Calu3 (cell line): ENCODE measurements around the gene SPRYD7. TPM values are rescaled to one million over a fixed set of nuclear protein-coding genes. Genes with fewer than 3 reads are reported as not detected.

Experiments used
- BruUV-seq: library from RNA; stranded (reverse); fragments of 400-500 nt; replicated peaks from 2 replicates; lab custom pipeline; 2021; lab: Mats Ljungman, UMichigan
- CTCF ChIA-PET: fragments of 300-600 bp; sonication (Branson Sonifier 250); formaldehyde crosslinking; loops from one replicate; lab custom pipeline; 2022; ENCODE audit warnings: antibody characterized with exemption; lab: Charles Lee
- DNase-seq: peaks from one replicate; pipeline ENCODE4 v3.0.0; 2022
- H3K27ac Mint-ChIP-seq: one replicate; pipeline ENCODE4 v1.8.0; 2022; ENCODE audit warnings: mixed read lengths; ENCODE audit not compliant: unreplicated experiment
- H3K27me3 Mint-ChIP-seq: one replicate; pipeline ENCODE4 v1.8.0; 2022; ENCODE audit warnings: mixed read lengths; ENCODE audit not compliant: unreplicated experiment
- H3K36me3 Mint-ChIP-seq: one replicate; pipeline ENCODE4 v1.8.0; 2022; ENCODE audit warnings: mild to moderate bottlenecking, moderate library complexity, mixed read lengths; ENCODE audit not compliant: insufficient read depth, unreplicated experiment
- H3K4me1 Mint-ChIP-seq: one replicate; pipeline ENCODE4 v1.8.0; 2022; ENCODE audit warnings: mild to moderate bottlenecking, low read depth, mixed read lengths; ENCODE audit not compliant: unreplicated experiment
- H3K4me3 Mint-ChIP-seq: one replicate; pipeline ENCODE4 v1.8.0; 2022; ENCODE audit warnings: mild to moderate bottlenecking, low read depth, moderate library complexity, mixed read lengths; ENCODE audit not compliant: unreplicated experiment
- H3K9me3 Mint-ChIP-seq: one replicate; pipeline ENCODE4 v1.8.0; 2022; ENCODE audit warnings: low read depth, mixed read lengths; ENCODE audit not compliant: unreplicated experiment
- CTCF ChIP-seq: fragments of 200-600 bp; IDR thresholded peaks from one replicate; pipeline ENCODE4 v1.8.0; 2022; ENCODE audit warnings: antibody characterized with exemption; ENCODE audit not compliant: unreplicated experiment
- intact Hi-C: fragments of 100-400 bp; cut with micrococcal nuclease; formaldehyde crosslinking; loops from one replicate; pipeline ENCODE4 v1.10.0; 2022; ENCODE audit not compliant: unreplicated experiment
- total RNA-seq: library from RNA; stranded (reverse); gene quantifications from 2 replicates; pipeline ENCODE4 v1.2.3, GENCODE V29; 2022

The SPRYD7 gene
- total RNA-seq, 1 experiment from 2014 or later: 5.6 TPM

- H3K4me3 Mint-ChIP-seq: no peak overlapping the region
- H3K27ac Mint-ChIP-seq: peak overlapping the region; percentile 61
- CTCF ChIA-PET: interaction anchor here (0.5 to 1.3 kb wide), 11 partner anchors 12 to 935 kb away, joined by 3 to 12 read pairs (median 3); partner anchors contain the start of gene SPRYD7
- peaks cover 7% of the 10 kb centered on the region for H3K4me1 Mint-ChIP-seq
- no peaks in the 10 kb centered on the region for H3K36me3 Mint-ChIP-seq
- intact Hi-C loops: loop anchor here (5.0 to 10.0 kb wide), 4 partner anchors 556 to 1096 kb away; no protein-coding TSS in a partner anchor
- TF ChIP-seq CTCF: peak; percentile 59
- peak; percentile 58 for DNase-seq
- no TSS peak for BruUV-seq
- H3K27me3 Mint-ChIP-seq: no peaks in the 10 kb centered on the region
- H3K9me3 Mint-ChIP-seq: no peaks in the 10 kb centered on the region
Observed at GRCh38 chr13:49976314-49977258, 40.4 kb upstream of the SPRYD7 start.

GRCh38 chr13:49975826-49976225 is 39.7 kb upstream of the SPRYD7 start:
- peak overlapping the region; percentile 61 for H3K27ac Mint-ChIP-seq
- no peak for TF ChIP-seq CTCF
- BruUV-seq: no TSS peak
- no peaks in the 10 kb centered on the region for H3K36me3 Mint-ChIP-seq
- peaks cover 7% of the 10 kb centered on the region for H3K4me1 Mint-ChIP-seq
- H3K9me3 Mint-ChIP-seq: no peaks in the 10 kb centered on the region
- CTCF ChIA-PET: interaction anchor here (0.6 to 1.3 kb wide), 5 partner anchors 11 to 936 kb away, joined by 3 to 12 read pairs (median 7); partner anchors contain the start of gene SPRYD7
- no peak for DNase-seq
- no peak overlapping the region for H3K4me3 Mint-ChIP-seq
- intact Hi-C loops: loop anchor here (5.0 to 10.0 kb wide), 4 partner anchors 556 to 1096 kb away; no protein-coding TSS in a partner anchor
- H3K27me3 Mint-ChIP-seq: no peaks in the 10 kb centered on the region

- Mint-ChIP-seq H3K27ac (no peak overlapping the region), H3K36me3 (no peaks in the 10 kb centered on the region), H3K4me1 (peaks cover 7% of the 10 kb centered on the region), H3K9me3 (no peaks in the 10 kb centered on the region), H3K4me3 (no peak overlapping the region), H3K27me3 (no peaks in the 10 kb centered on the region)
- BruUV-seq: no TSS peak
- no peak for TF ChIP-seq CTCF
- DNase-seq: no peak
- CTCF ChIA-PET: no interaction called here
- intact Hi-C loops: loop anchor here (10.0 kb wide), 2 partner anchors 832 to 942 kb away; no protein-coding TSS in a partner anchor
Observed at GRCh38 chr13:49972709-49973108, 36.6 kb upstream of the SPRYD7 start.

- Mint-ChIP-seq H3K27ac (no peak overlapping the region), H3K27me3 (no peaks in the 10 kb centered on the region), H3K4me3 (no peak overlapping the region), H3K4me1 (peaks cover under 1% of the 10 kb centered on the region), H3K9me3 (peaks cover 3% of the 10 kb centered on the region), H3K36me3 (no peaks in the 10 kb centered on the region)
- no TSS peak for BruUV-seq
- CTCF ChIA-PET: no interaction called here
- no peak for TF ChIP-seq CTCF
- DNase-seq: no peak
- intact Hi-C loops: no loop called here
Observed at GRCh38 chr13:49967456-49967855, 31.3 kb upstream of the SPRYD7 start.
